Natural killer cell treated with Interleukin-12 subunit alpha and Interleukin-12 subunit beta and Interleukin-15 and Interleukin-18, amount 100 ng/mL, for 72 hours (primary cell): Measurements from ENCODE around the gene PIGW. TPM values are rescaled to one million over a fixed set of nuclear protein-coding genes. Genes with fewer than 3 reads are reported as not detected.
"Not testable (repeated sequence)": the region's sequence is repeated elsewhere in the genome, so short reads cannot be mapped to it uniquely, and the experiment has no call there.

Experiments used
- ATAC-seq, 2 donors: fragments of 150-1000 bp; cut with Tn5 transposase in 1 of 2; sonication (Bioruptor Pico), chemical (Tn5 transposase) in 1 of 2; 2 replicates each; pipeline ENCODE4 v1.10.0; 2021
- DNase-seq: peaks from one replicate; pipeline ENCODE4 v3.0.0; 2022; ENCODE audit warnings: low spot score
- H3K27ac Mint-ChIP-seq, 2 donors: 1 replicate in 1 of 2; 2 replicates in 1 of 2; pipeline ENCODE4 v1.8.0; 2022; ENCODE audit warnings: mixed read lengths in 2 of 2, mild to moderate bottlenecking in 1 of 2, moderate library complexity in 1 of 2
- H3K27me3 Mint-ChIP-seq, 2 donors: 1 replicate in 1 of 2; 2 replicates in 1 of 2; pipeline ENCODE4 v1.8.0; 2022; ENCODE audit warnings: mixed read lengths in 2 of 2
- H3K36me3 Mint-ChIP-seq: one replicate; pipeline ENCODE4 v1.8.0; 2022; ENCODE audit warnings: mixed read lengths
- H3K4me1 Mint-ChIP-seq, 2 donors: 1 replicate in 1 of 2; 2 replicates in 1 of 2; pipeline ENCODE4 v1.8.0; 2022; ENCODE audit warnings: low read depth in 2 of 2, mixed read lengths in 2 of 2, mild to moderate bottlenecking in 1 of 2
- H3K4me3 Mint-ChIP-seq: one replicate; pipeline ENCODE4 v1.8.0; 2022; ENCODE audit warnings: mixed read lengths
- H3K9me3 Mint-ChIP-seq: 2 replicates; pipeline ENCODE4 v1.8.0; 2022; ENCODE audit warnings: mixed read lengths
- total RNA-seq, 2 donors: library from RNA; stranded (reverse); gene quantifications; one replicate each; pipeline ENCODE4 v1.2.3, GENCODE V29; 2022

PIGW gene
- total RNA-seq, 2 donors from 2014 or later: 13.0 to 21.5 TPM

DNA sequence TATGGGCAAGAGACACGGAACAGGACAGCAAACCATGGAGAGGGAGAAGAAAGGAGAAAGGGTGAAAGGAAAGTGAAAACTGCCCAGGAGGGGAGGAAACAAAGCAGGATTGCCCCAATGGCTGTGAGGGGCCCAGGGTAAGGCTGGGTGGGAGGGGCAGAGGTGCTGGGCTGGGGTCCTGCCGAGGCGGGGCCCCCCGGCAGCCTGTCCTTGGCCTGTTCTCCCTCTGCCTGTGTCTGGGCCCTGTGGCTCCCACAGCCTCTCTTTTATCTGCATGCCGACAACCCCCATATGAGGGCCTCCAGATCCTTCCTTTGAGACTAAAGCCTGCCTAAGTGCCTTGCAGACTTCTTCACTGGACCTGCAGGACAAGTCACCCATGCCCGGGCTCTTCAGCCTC is 32.8 kb upstream of the PIGW start:
- no peak for DNase-seq
- Mint-ChIP-seq H3K27ac (no peak overlapping the region), H3K9me3 (no peaks in the 10 kb centered on the region), H3K27me3 (no peaks in the 10 kb centered on the region), H3K4me3 (no peak overlapping the region), H3K4me1 (peaks cover 9 to 14% of the 10 kb centered on the region in 2 donors), H3K36me3 (peaks cover 11% of the 10 kb centered on the region)
- no peak for ATAC-seq

DNA sequence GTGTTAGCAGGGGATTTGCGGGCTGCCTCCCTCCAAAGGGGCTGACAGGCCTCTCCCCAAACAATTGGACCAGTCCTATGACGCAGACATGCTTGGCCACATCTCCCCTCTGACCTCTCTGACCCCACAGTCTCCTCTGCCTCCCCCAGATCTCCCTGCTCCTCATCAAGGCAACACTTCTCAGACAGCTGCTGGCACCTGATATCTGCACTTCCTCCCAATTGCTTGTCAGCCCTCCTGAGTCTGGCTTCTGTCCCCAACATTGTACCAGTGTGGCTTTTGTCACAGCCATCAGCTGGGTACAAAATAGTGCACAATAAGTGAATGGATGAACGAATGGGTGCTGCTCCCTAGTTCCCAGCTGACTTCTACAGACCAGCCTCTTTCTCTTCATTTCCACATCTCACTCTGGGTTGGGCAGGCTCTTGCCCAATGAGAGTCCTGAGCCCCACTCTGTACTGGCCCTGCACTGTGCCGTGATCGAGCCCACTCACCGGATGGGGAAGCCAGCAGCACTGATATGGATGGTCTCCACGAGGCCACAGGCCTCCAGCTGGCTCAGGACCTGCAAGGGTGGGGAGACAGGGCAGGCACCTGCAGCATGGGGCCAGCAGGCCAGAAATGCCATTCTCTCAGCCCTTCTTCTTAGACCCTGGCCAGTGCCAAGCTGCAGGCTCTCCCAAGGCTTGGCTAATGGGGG is 31.2 kb upstream of the PIGW start:
- Mint-ChIP-seq H3K4me1 (peaks cover 9 to 14% of the 10 kb centered on the region in 2 donors), H3K9me3 (no peaks in the 10 kb centered on the region), H3K36me3 (peaks cover 11% of the 10 kb centered on the region), H3K27ac (no peak overlapping the region), H3K4me3 (no peak overlapping the region), H3K27me3 (no peaks in the 10 kb centered on the region)
- DNase-seq: no peak
- no peak for ATAC-seq

DNA sequence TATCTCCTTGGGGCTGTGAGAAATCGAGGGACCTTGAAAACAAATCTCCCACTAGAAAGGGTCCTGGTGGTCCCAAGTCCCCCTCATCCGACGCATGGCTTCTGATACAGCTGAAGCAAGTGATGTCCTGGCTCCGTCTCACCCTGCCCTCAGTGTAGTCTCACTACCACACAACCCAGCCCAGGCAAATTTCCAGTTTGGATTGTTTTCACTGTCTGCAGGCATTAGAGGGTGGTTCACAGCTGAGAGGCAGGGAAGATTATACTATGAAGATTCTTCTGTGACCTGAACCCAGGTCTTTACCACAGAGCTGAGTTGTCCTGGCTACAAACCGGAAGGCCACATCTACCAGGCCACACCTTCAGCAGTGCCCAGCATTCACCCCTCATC is 30.6 kb upstream of the PIGW start:
- Mint-ChIP-seq H3K27ac (no peak overlapping the region), H3K9me3 (no peaks in the 10 kb centered on the region), H3K4me1 (peaks cover 9 to 14% of the 10 kb centered on the region in 2 donors), H3K36me3 (peaks cover 11% of the 10 kb centered on the region), H3K27me3 (no peaks in the 10 kb centered on the region), H3K4me3 (no peak overlapping the region)
- DNase-seq (no peak), ATAC-seq (no peak)

DNA sequence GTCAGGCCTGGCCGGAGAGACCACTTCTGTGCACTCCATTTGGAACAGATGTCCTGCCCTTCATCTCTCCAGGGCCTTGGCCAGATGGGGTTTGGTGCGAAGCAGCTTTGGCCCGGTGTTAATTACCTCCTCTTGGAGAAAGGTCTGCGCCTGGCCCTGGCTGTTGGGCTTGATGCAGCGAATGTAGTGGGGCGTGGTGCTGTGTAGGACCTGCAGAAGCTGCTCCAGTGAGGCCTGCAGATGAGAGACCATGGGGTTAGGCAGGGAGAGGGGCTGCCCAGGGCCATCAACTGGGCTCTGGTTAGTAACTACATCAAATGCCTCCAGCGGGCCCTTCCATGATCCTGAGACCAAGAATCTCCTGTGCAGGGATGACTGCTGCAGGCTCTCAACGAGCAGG is 29.6 kb upstream of the PIGW start:
- no peak overlapping the region for H3K27ac Mint-ChIP-seq
- H3K4me3 Mint-ChIP-seq: no peak overlapping the region
- no peaks in the 10 kb centered on the region for H3K9me3 Mint-ChIP-seq
- H3K27me3 Mint-ChIP-seq: no peaks in the 10 kb centered on the region
- DNase-seq: no peak
- H3K4me1 Mint-ChIP-seq: peaks cover 9 to 14% of the 10 kb centered on the region in 2 donors
- no peak for ATAC-seq
- peaks cover 11% of the 10 kb centered on the region for H3K36me3 Mint-ChIP-seq

DNA sequence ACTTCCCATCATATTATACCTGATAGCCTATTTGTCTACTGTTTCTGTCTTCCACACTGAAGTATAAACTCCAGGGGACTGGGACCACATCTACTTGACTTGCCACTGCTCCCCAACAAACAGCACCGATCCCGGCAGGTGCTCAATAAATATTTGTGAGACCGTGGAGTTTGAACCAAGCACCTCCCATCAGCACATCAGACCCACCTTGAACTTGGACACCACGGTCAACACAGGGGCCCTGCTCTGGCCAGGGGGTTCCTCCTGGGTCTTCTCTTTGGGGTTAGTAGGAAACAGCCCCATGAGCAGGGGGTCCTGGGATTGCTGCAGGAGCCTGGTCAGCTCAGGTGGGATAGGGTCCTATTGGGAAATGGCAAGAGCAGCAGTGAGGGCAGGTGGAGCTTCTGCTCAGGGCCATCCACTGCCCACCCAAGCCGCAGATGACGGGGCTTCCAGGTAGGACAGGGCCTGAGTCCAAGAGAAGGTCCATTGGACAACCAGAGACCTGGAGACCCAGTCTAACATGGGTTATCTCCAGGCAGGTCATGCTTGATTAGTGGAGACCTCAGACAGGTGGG is 28.4 kb upstream of the PIGW start:
- Mint-ChIP-seq H3K4me1 (peaks cover 9 to 14% of the 10 kb centered on the region in 2 donors), H3K27me3 (no peaks in the 10 kb centered on the region), H3K4me3 (no peak overlapping the region), H3K9me3 (no peaks in the 10 kb centered on the region), H3K27ac (no peak overlapping the region), H3K36me3 (peaks cover 11% of the 10 kb centered on the region)
- no peak for ATAC-seq
- no peak for DNase-seq

DNA sequence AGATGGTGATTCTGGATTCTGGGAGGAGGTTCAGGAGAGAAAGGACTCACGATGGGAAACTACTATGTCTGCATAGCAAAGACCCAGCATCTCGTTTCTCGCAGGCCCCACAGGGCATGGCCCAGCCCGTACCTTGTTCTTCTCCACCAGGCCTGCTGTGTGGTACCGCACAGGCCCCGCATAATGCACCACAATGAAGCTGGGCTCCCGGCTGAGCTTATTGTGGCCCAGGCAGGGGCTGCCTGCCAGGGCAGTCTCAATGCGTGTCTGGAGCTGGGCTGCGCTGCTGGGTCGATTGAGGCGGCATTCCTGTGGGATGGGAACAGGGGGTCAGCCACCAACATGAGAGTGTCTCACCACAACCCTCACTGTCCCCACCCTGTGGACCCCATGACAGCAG is 28.0 kb upstream of the PIGW start:
- H3K36me3 Mint-ChIP-seq: peaks cover 11% of the 10 kb centered on the region
- H3K4me3 Mint-ChIP-seq: no peak overlapping the region
- H3K9me3 Mint-ChIP-seq: no peaks in the 10 kb centered on the region
- ATAC-seq (no peak), DNase-seq (no peak)
- H3K27ac Mint-ChIP-seq: no peak overlapping the region
- no peaks in the 10 kb centered on the region for H3K27me3 Mint-ChIP-seq
- H3K4me1 Mint-ChIP-seq: peaks cover 9 to 14% of the 10 kb centered on the region in 2 donors

DNA sequence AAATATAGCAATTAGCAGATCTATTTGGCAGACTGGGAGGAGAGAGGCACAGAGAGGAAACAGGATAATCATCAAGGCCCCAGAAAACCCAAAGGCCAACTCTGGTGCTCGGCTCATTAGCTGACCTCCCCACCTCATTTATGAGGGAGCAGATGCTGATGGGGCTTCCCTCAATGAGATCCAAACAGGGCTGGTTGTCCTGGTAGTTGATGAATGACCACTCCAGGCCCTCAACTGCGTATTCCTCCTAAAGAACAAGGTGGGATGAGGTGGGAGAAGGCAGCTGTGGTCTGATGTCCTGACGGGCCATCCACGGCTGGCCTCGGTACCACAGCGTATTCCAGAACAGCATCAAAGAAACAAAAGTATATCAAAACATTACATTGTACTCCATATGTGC is 27.5 kb upstream of the PIGW start:
- H3K4me3 Mint-ChIP-seq: no peak overlapping the region
- H3K9me3 Mint-ChIP-seq: no peaks in the 10 kb centered on the region
- H3K4me1 Mint-ChIP-seq: peaks cover 9 to 14% of the 10 kb centered on the region in 2 donors
- no peaks in the 10 kb centered on the region for H3K27me3 Mint-ChIP-seq
- peaks cover 8% of the 10 kb centered on the region for H3K36me3 Mint-ChIP-seq
- DNase-seq: no peak
- ATAC-seq: no peak
- no peak overlapping the region for H3K27ac Mint-ChIP-seq

DNA sequence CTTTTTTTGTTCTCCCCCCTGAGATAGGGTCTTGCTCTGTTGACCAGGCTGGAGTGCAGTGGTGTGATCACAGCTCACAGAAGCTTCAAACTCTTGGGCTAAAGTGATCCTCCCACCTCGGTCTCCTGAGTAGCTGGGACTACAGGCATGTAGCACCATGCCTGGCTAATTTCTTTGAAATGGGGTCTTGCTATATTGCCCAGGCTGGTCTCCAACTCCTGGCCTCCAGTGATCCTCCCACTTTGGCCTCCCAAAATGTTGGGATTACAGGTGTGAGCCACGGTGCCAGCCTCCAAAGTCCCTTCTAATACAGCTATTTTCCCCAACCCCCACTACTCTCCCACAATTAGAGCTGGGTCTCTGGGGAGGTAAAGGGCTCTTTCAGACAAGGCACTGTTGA is 26.3 kb upstream of the PIGW start:
- H3K4me3 Mint-ChIP-seq, H3K27ac Mint-ChIP-seq, H3K27me3 Mint-ChIP-seq, H3K4me1 Mint-ChIP-seq, H3K36me3 Mint-ChIP-seq, H3K9me3 Mint-ChIP-seq, DNase-seq, ATAC-seq: not testable (repeated sequence)

DNA sequence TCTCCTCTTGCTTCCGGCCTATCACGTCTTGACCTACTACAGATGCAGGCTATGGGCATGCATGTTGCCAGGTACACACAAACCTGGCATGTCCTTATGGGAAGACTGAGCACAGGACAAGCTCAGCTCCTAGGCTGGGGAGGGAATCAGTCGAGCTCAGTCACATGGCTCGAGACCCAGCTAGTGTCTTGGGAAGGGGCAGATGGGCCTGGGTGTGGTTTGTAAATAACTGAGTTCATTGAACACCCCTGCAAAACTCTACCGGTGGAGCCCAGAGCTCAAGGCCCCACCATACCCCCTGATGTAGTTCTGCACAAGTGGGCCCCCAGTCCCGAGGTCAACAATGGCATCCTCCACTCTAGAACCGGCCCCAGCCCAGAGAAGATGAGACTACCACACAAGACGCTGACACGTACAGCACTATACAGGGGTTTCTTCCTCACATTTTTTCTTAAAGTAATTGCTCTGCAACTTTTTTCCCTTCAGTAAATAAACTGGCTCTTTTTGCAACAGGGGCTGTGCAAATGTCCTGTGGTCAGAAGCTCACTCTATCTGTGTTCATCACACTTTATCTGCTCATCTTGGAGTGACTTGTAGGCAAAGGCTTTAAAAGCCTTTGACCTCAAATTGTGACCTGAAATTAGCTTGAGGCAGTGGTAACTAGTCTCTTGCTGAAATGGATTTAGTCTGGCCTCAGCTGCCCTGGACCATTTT is 25.4 kb upstream of the PIGW start:
- Mint-ChIP-seq H3K4me3 (no peak overlapping the region), H3K4me1 (no peaks in the 10 kb centered on the region), H3K27me3 (no peaks in the 10 kb centered on the region), H3K9me3 (no peaks in the 10 kb centered on the region), H3K36me3 (peaks cover 5% of the 10 kb centered on the region), H3K27ac (no peak overlapping the region)
- ATAC-seq (no peak), DNase-seq (no peak)

DNA sequence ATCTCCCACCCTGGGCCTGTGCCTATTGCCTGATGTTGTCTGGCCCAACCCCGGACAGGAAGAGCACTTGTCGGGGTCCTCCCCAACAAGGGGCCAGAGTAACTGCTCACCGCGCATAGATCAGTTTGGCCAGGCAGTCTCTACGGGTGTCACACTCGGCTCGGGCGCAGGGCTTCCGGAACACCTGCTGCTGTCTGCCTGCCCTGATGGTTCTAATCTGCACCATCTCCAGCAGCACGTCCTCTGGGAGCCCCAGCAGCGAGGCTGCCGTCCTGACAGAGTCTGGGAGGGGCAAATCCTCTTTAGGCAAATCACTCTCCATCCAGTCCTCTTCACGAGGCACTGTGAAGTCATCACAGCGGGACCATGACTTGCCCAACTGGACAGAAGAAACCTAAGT is 24.2 kb upstream of the PIGW start:
- Mint-ChIP-seq H3K27ac (no peak overlapping the region), H3K4me1 (peaks cover 0 to 1% of the 10 kb centered on the region in 2 donors), H3K9me3 (no peaks in the 10 kb centered on the region), H3K36me3 (peaks cover 3% of the 10 kb centered on the region), H3K4me3 (no peak overlapping the region), H3K27me3 (no peaks in the 10 kb centered on the region)
- DNase-seq (no peak), ATAC-seq (no peak)

DNA sequence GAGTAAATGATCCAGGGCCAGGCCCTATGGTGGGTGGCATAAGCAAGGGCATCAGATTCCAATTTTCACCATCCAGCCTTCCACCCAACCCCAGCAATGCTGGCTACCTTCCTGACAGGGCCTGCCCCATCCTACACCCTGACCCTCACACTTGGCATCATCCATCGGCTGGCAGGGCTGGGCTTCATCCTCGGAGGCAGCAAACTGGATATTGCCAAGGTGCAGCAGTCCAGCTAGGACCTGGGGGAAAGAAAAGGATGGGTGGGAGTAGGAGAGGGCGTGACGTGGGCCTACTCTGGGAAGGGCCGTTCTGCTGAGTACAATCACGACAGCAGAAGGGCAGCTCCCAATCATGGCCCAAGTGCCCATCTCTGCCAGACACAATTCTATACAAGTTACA is 23.6 kb upstream of the PIGW start:
- H3K4me1 Mint-ChIP-seq: peaks cover 0 to 2% of the 10 kb centered on the region in 2 donors
- H3K4me3 Mint-ChIP-seq: no peak overlapping the region
- no peaks in the 10 kb centered on the region for H3K9me3 Mint-ChIP-seq
- no peaks in the 10 kb centered on the region for H3K36me3 Mint-ChIP-seq
- H3K27ac Mint-ChIP-seq: no peak overlapping the region
- ATAC-seq (no peak), DNase-seq (no peak)
- no peaks in the 10 kb centered on the region for H3K27me3 Mint-ChIP-seq

DNA sequence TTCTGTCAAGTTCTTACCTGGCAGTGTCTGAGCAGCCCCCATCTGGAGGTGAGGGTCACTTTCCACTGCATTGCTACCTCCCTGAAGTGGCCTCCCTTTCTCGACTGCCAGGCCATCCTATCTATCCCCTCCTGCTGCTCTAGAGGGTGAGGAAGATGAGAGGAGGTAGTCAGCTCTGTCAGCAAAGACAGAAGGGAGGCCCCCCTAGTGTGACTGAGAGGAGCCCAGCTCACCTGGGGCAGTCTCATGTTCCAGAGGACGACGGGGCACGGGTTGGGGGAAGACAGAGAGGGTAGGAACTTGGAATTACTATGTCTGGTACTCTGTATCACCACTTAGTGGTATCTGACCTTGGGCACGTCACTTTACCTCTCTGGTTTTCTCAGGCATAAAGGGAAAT is 22.1 kb upstream of the PIGW start:
- H3K27ac Mint-ChIP-seq: no peak overlapping the region
- DNase-seq: no peak
- no peaks in the 10 kb centered on the region for H3K36me3 Mint-ChIP-seq
- no peak for ATAC-seq
- no peaks in the 10 kb centered on the region for H3K9me3 Mint-ChIP-seq
- no peaks in the 10 kb centered on the region for H3K27me3 Mint-ChIP-seq
- H3K4me3 Mint-ChIP-seq: no peak overlapping the region
- H3K4me1 Mint-ChIP-seq: peaks cover 0 to 2% of the 10 kb centered on the region in 2 donors

DNA sequence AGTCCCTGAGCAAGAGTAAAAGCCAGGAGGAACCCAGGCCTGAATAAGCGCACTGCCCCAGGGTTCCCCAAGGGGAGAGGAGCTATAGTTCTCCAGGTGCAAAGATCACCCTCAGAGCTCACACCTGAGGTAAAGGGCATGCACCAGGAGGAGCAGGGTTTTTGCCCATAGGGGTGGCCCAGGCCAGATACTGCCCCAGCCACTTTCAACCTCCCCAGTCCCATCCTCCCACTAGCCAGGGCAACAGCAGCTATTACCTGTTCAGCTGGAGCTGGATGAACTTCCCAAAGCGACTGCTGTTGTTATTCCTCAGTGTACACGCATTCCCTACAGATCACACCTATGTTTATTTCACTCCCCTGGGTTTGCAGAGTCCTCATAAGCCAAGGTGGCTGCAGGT is 19.9 kb upstream of the PIGW start:
- no peak for ATAC-seq
- Mint-ChIP-seq H3K36me3 (peaks cover 7% of the 10 kb centered on the region), H3K9me3 (no peaks in the 10 kb centered on the region)

DNA sequence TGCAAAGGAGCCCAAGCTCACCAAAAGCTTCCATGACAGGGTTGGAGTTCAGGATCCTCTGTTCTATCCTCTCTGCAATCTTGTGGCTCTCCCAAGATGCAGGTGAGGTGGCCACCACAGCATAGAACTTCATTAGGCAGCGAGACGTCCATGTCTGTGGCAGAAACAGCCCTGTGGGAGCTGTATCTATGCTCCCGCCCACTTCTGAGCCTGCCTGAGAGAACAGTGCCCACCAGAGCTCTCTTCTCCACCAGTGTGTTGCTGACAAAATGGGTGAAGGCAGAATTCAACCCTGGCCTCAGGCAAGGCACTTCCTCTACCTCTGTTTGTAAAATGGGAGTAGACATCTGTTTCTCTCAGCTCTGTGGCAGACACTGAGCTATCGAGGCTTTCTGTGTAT is 18.9 kb upstream of the PIGW start:
- Mint-ChIP-seq H3K9me3 (no peaks in the 10 kb centered on the region), H3K36me3 (peaks cover 16% of the 10 kb centered on the region), H3K4me3 (no peak overlapping the region), H3K27me3 (no peaks in the 10 kb centered on the region), H3K27ac (no peak overlapping the region), H3K4me1 (peaks cover 0 to 2% of the 10 kb centered on the region in 2 donors)
- ATAC-seq (no peak), DNase-seq (no peak)

More for the DNA sequence above, 19.9 kb upstream of the PIGW start:
- H3K4me1 Mint-ChIP-seq: peaks cover 0 to 2% of the 10 kb centered on the region in 2 donors
- no peak for DNase-seq
- H3K4me3 Mint-ChIP-seq: no peak overlapping the region
- H3K27ac Mint-ChIP-seq: no peak overlapping the region
- no peaks in the 10 kb centered on the region for H3K27me3 Mint-ChIP-seq
